Fibroblast of villous mesenchyme (primary cell): Measurements from ENCODE around the gene SPATA31E1. TPM values are rescaled to one million over a fixed set of nuclear protein-coding genes. Genes with fewer than 3 reads are reported as not detected.

Source experiments
- DNase-seq: peaks from one replicate; pipeline ENCODE4 v3.0.0-alpha.2; 2010; ENCODE audit warnings: low read depth
- H3K4me3 ChIP-seq: 2 replicates; pipeline ENCODE4 v1.5.1; 2011; ENCODE audit warnings: low read depth, mild to moderate bottlenecking, low read length
- CTCF ChIP-seq: IDR thresholded peaks from 2 replicates; pipeline ENCODE4 v1.5.1; 2012; ENCODE audit warnings: low read depth, mild to moderate bottlenecking, low read length; ENCODE audit not compliant: insufficient read depth
- total RNA-seq: library from RNA; depleted of rRNA; stranded (reverse); fragments of >200 nt; gene quantifications from 2 replicates; pipeline ENCODE4 v1.2.3, GENCODE V29; 2012

SPATA31E1 gene
- total RNA-seq, 1 donor = not detected

DNA sequence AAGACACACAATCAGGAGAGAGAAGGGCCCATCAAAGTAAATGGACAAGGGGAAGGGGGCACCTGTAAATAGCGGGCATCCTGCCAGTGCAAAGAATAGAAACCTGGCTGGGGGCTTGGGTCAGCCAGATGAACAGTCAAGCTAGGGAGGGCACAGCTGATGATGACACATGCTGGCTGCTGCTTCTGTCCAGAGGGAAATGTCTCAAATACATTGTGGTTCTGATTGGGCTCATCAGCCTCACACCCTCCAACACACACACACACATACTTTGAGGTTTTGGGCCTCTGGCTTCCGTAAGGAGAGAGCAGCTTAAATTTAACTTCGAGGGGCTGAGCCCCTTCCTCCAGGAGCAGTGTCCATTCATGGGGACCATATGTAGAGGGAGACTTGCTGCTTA lies 27.6 kb upstream of the SPATA31E1 start:
- no peak overlapping the region for H3K4me3 ChIP-seq
- no peak for DNase-seq
- TF ChIP-seq CTCF = no peak

DNA sequence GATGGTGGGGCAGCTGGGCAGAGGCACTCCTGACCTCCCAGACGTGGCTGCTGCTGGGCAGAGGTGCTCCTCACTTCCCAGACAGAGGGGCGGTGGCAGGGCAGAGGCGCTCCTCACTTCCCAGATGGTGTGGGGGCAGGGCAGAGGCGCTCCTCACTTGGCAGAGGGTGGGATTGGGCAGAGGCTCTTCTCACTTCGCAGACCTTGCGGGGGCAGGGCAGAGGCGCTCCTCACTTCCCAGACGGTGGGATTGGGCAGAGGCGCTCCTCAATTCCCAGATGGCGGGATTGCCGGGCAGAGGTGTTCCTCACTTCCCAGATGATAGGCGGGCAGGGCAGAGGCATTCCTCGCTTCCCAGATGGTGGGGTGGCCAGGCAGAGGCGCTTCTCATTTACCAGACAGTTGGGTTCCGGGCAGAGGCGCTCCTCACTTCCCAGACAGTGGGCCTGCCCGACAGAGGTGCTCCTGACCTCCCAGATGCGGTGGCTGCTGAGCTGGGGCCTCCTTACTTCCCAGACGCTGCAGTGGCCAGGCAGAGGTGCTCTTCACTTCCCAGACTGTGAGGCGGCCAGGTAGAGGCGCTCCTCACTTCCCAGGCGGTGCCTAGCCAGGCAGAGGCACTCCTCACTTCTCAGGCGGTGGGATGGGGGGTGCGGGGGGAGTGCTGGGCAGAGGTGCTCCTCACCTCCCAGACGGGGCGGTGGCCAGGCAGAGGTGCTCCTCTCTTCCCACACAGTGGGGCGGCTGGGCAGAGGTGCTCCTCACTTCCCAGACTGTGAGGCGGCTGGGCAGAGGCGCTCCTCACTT lies 25.3 kb upstream of the SPATA31E1 start:
- no peak for DNase-seq
- TF ChIP-seq CTCF = no peak
- H3K4me3 ChIP-seq = no peak overlapping the region

DNA sequence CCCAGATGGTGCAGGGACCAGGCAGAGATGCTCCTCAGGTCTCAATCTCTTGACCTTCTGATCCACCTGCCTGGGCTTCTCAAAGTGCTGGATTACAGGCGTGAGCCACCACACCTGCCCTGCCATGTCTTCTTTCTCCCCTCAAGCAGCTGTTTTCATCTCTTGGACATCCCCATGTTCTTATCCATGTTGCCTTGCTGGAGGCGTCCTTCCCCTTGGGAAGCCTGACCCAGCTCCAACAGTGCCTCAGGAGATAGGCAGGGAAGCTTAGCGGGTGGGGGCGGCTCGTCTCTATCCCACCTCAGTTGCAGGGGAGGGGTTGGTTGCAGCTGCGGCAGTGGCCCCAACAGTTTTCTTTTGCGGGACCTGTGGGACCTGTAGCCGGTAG lies 24.7 kb upstream of the SPATA31E1 start:
- no peak overlapping the region for H3K4me3 ChIP-seq
- no peak for TF ChIP-seq CTCF
- DNase-seq = no peak

GRCh38 chr9:87859137-87859536 lies 23.5 kb upstream of the SPATA31E1 start:
- no peak for TF ChIP-seq CTCF
- DNase-seq = no peak
- H3K4me3 ChIP-seq = no peak overlapping the region

DNA sequence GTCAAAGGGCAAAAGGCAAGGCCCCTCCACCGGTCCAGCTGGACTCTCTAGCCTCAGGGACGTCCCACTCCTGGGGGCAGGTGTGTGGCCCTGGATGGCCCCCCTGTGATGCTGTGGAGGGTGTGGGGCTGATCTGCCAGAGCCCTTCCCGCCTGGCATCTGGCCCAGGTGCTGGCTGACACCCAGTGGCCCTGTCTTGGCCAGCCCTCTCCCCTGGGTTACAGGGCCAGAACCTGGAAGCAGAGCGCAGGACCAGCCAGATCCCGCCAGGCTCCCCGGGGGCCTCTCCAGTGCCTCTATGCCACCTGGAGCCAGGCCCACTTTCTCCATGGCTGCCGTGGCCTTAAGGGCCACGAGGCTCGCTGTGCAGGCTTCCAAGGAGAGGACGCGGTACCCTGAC lies 22.9 kb upstream of the SPATA31E1 start:
- no peak overlapping the region for H3K4me3 ChIP-seq
- TF ChIP-seq CTCF = no peak
- no peak for DNase-seq

DNA sequence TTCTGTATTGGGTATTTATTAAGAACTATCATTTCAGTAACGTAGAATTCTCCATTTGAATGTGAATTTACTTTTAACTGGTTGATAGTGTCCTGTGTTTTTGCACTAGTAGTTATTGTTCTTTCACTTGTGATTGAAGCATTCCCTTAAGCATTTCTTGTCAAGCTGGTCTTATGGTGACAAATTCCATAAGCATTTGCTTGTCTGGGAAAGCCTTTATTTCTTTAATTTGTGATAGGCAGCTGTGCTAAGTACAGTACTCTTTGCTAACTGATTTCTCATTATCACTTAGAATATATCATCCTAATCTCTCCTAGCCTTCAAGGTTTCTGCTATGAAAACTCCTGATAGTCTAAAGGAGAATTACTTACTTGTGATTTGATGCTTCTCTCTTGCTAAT lies 21.3 kb upstream of the SPATA31E1 start:
- DNase-seq = no peak
- no peak overlapping the region for H3K4me3 ChIP-seq
- no peak for TF ChIP-seq CTCF
